H1 (cell line): Measurements from ENCODE around the gene PSMC3. TPM values are rescaled to one million over a fixed set of nuclear protein-coding genes. Genes with fewer than 3 reads are reported as not detected.
A peak's percentile ranks its signal among the peaks of the same experiment; 100 is the strongest.

Experiments
- CTCF ChIA-PET: fragments of 300-600 bp; sonication (Branson Sonifier 250); formaldehyde crosslinking; loops from one replicate; lab custom pipeline; 2021; ENCODE audit not compliant: partially characterized antibody; lab: Charles Lee
- POLR2A ChIA-PET: fragments of 300-600 bp; sonication (Branson Sonifier 250); formaldehyde crosslinking; loops from one replicate; lab custom pipeline; 2021; ENCODE audit warnings: inconsistent platforms; ENCODE audit not compliant: partially characterized antibody; lab: Charles Lee
- DNase-seq, 2 experiments: peaks; one replicate each; pipeline versions ENCODE4 v3.0.0 to v3.0.0-alpha.2; 2010 to 2022; ENCODE audit warnings: low spot score in 2 of 2, low read depth in 1 of 2, mixed read lengths in 1 of 2
- FAIRE-seq: peaks from 2 replicates; lab custom pipeline; 2011; peaks lifted over from hg19 to GRCh38; lab: Jason Lieb, UNC
- H2AFZ ChIP-seq: 2 replicates; pipeline ENCODE4 v1.8.1; 2012; ENCODE audit warnings: low read length, inconsistent platforms
- H2AK5ac ChIP-seq: 2 replicates; pipeline ENCODE4 v1.6.1; 2013; ENCODE audit warnings: low read depth, low read length
- H2BK120ac ChIP-seq: replicated peaks from 2 replicates; pipeline ENCODE3; 2013; ENCODE audit warnings: low read depth, low read length, inconsistent platforms
- H2BK12ac ChIP-seq: 2 replicates; pipeline ENCODE4 v1.6.1; 2013; ENCODE audit warnings: low read depth, low read length
- H2BK15ac ChIP-seq: 2 replicates; pipeline ENCODE4 v1.6.1; 2013; ENCODE audit warnings: low read length
- H2BK20ac ChIP-seq: 2 replicates; pipeline ENCODE4 v1.6.1; 2013; ENCODE audit warnings: low read length
- H2BK5ac ChIP-seq: 2 replicates; pipeline ENCODE4 v1.6.1; 2013; ENCODE audit warnings: low read depth, low read length
- H3K14ac ChIP-seq: 2 replicates; pipeline ENCODE4 v1.6.1; 2013; ENCODE audit warnings: inconsistent platforms; ENCODE audit not compliant: insufficient read length
- H3K18ac ChIP-seq: 2 replicates; pipeline ENCODE4 v1.6.1; 2013; ENCODE audit warnings: low read length; ENCODE audit errors: extremely low read depth
- H3K23ac ChIP-seq: 2 replicates; pipeline ENCODE4 v1.6.1; 2013; ENCODE audit warnings: inconsistent platforms; ENCODE audit not compliant: insufficient read length
- H3K23me2 ChIP-seq: 2 replicates; pipeline ENCODE4 v1.6.1; 2013; ENCODE audit warnings: low read depth, low read length
- H3K27ac ChIP-seq: 2 replicates; pipeline ENCODE4 v1.6.1; 2011; ENCODE audit warnings: low read depth, low read length, inconsistent platforms
- H3K27me3 ChIP-seq, 4 experiments: replicated peaks in 1 of 4; 1 replicate in 1 of 4; 2 replicates in 3 of 4; pipeline versions ENCODE4 v1.6.1 to v1.8.1; 2011 to 2013; ENCODE audit warnings: low read length in 3 of 4, mild to moderate bottlenecking in 3 of 4, inconsistent platforms in 2 of 4, mixed read lengths in 2 of 4, moderate library complexity in 1 of 4; ENCODE audit not compliant: control insufficient read depth in 3 of 4, insufficient read depth in 3 of 4; ENCODE audit errors: extremely low read depth in 1 of 4
- H3K36me3 ChIP-seq, 4 experiments: 2 replicates each; pipeline versions ENCODE4 v1.6.1 to v1.8.1; 2011 to 2013; ENCODE audit warnings: mild to moderate bottlenecking in 4 of 4, low read length in 3 of 4, moderate library complexity in 2 of 4, control low read depth in 1 of 4, inconsistent platforms in 1 of 4; ENCODE audit not compliant: insufficient read depth in 4 of 4, control insufficient read depth in 2 of 4
- H3K4ac ChIP-seq: replicated peaks from 2 replicates; pipeline ENCODE3; 2013; ENCODE audit warnings: low read length, low read depth, mixed read lengths, inconsistent platforms; ENCODE audit not compliant: insufficient read length
- H3K4me1 ChIP-seq, 4 experiments: replicated peaks in 1 of 4; 1 replicate in 1 of 4; 2 replicates in 3 of 4; pipeline versions ENCODE4 v1.6.1 to v1.8.1; 2011 to 2013; ENCODE audit warnings: low read length in 3 of 4, inconsistent platforms in 2 of 4, mixed read lengths in 1 of 4; ENCODE audit not compliant: insufficient read depth in 4 of 4, control insufficient read depth in 3 of 4
- H3K4me2 ChIP-seq, 2 experiments: 2 replicates each; pipeline versions ENCODE4 v1.6.1 to v1.8.1; 2011 to 2013; ENCODE audit warnings: low read depth in 2 of 2, low read length in 2 of 2, control low read depth in 1 of 2, inconsistent platforms in 1 of 2, mild to moderate bottlenecking in 1 of 2; ENCODE audit not compliant: insufficient read depth in 1 of 2
- H3K4me3 ChIP-seq, 4 experiments: fragments of 200-600, 300-600 bp in 1 of 4; sonication (generic), shearing (Covaris generic), sonication (Bioruptor Twin) in 1 of 4; 2 replicates each; pipeline versions ENCODE4 v1.5.1 to v1.8.1; 2011 to 2016; ENCODE audit warnings: low read length in 4 of 4, low read depth in 3 of 4, control low read depth in 2 of 4, inconsistent platforms in 2 of 4, mild to moderate bottlenecking in 2 of 4, mixed read lengths in 1 of 4, moderate library complexity in 1 of 4; ENCODE audit not compliant: insufficient read depth in 2 of 4; ENCODE audit errors: extremely low read depth in 1 of 4
- H3K56ac ChIP-seq: replicated peaks from 2 replicates; pipeline ENCODE3; 2013; ENCODE audit warnings: low read depth, mild to moderate bottlenecking, mixed read lengths, low read length, inconsistent platforms; ENCODE audit not compliant: insufficient read length
- H3K79me1 ChIP-seq: 2 replicates; pipeline ENCODE4 v1.6.1; 2013; ENCODE audit warnings: low read depth, low read length, control low read depth
- H3K79me2 ChIP-seq, 2 experiments: 2 replicates each; pipeline versions ENCODE4 v1.6.1 to v1.8.1; 2012 to 2013; ENCODE audit warnings: low read length in 2 of 2, mild to moderate bottlenecking in 2 of 2, inconsistent platforms in 1 of 2; ENCODE audit not compliant: insufficient read depth in 2 of 2, control insufficient read depth in 1 of 2
- H3K9ac ChIP-seq, 4 experiments: replicated peaks in 1 of 4; 1 replicate in 1 of 4; 2 replicates in 3 of 4; pipeline versions ENCODE4 v1.6.1 to v1.8.1; 2011 to 2013; ENCODE audit warnings: low read depth in 3 of 4, low read length in 3 of 4, control low read depth in 2 of 4, mild to moderate bottlenecking in 2 of 4, moderate library complexity in 2 of 4, inconsistent platforms in 1 of 4; ENCODE audit errors: extremely low read depth in 1 of 4
- H3K9me3 ChIP-seq, 2 experiments: 2 replicates each; pipeline versions ENCODE4 v1.6.1 to v1.8.1; 2012 to 2013; ENCODE audit warnings: mild to moderate bottlenecking in 2 of 2, moderate library complexity in 2 of 2, control low read depth in 1 of 2, inconsistent platforms in 1 of 2, low read depth in 1 of 2, low read length in 1 of 2, mixed read lengths in 1 of 2; ENCODE audit not compliant: insufficient read depth in 2 of 2
- H4K20me1 ChIP-seq, 2 experiments: replicated peaks in 1 of 2; 2 replicates each; pipeline versions ENCODE3 to v1.8.1; 2011 to 2013; ENCODE audit warnings: inconsistent platforms in 2 of 2, low read length in 2 of 2, mild to moderate bottlenecking in 1 of 2; ENCODE audit not compliant: insufficient read depth in 2 of 2, control insufficient read depth in 1 of 2
- H4K5ac ChIP-seq: 2 replicates; pipeline ENCODE4 v1.6.1; 2013; ENCODE audit warnings: low read length, low read depth, mixed read lengths, inconsistent platforms; ENCODE audit not compliant: insufficient read length
- H4K8ac ChIP-seq: 2 replicates; pipeline ENCODE4 v1.8.0; 2013; ENCODE audit warnings: mild to moderate bottlenecking, moderate library complexity, low read length, inconsistent platforms; ENCODE audit not compliant: insufficient read depth; ENCODE audit errors: extremely low read depth
- H4K91ac ChIP-seq: replicated peaks from 2 replicates; pipeline ENCODE3; 2013; ENCODE audit warnings: low read length, mixed read lengths, inconsistent platforms; ENCODE audit not compliant: insufficient read length
- BRCA1 ChIP-seq: IDR thresholded peaks from 2 replicates; pipeline ENCODE4 v1.6.1; 2012; ENCODE audit warnings: low read depth, low read length, improper control_type of control experiment
- NANOG ChIP-seq: IDR thresholded peaks from 2 replicates; pipeline ENCODE4 v1.6.1; 2011; ENCODE audit warnings: low read length, low read depth, mild to moderate bottlenecking, inconsistent platforms; ENCODE audit not compliant: insufficient read depth, poor library complexity, severe bottlenecking
- WGBS, 2 experiments: shearing (Covaris generic) in 1 of 2; methylation state at CpG; one replicate each; pipeline versions ENCODE4 v1.1.6 to v1.1.7; 2013 to 2015; ENCODE audit warnings: low lambda C conversion rate in 2 of 2, mixed read lengths in 2 of 2, inconsistent platforms in 1 of 2, low coverage in 1 of 2, missing lambda C conversion rate in 1 of 2; ENCODE audit not compliant: insufficient replicate concordance in 2 of 2, insufficient coverage in 1 of 2, insufficient read length in 1 of 2; ENCODE audit errors: extremely low coverage in 1 of 2, missing lambda C conversion rate in 1 of 2; 5-methylcytosine and 5-hydroxymethylcytosine counted together
- polyA plus RNA-seq, 7 experiments: library from polyadenylated mRNA; depleted of rRNA in 3 of 7; stranded (reverse) in 5 of 7; unstranded in 2 of 7; fragments of >200 nt in 5 of 7; fragments of 200-250 nt in 2 of 7; gene quantifications; 1 replicate in 5 of 7; 2 replicates in 1 of 7; 4 replicates in 1 of 7; pipeline versions ENCODE4 v1.2.1 to v1.2.3, GENCODE V29; 2011 to 2013; ENCODE audit warnings: missing spikeins in 2 of 7, mixed read lengths in 2 of 7
- total RNA-seq: library from RNA; stranded (reverse); fragmentation: NEBNext Ultra II Directional; extraction: Animal tissue kit (Norgen Biotek cat#: 25700); gene quantifications from 2 replicates; pipeline ENCODE4 v1.2.1, GENCODE V29; 2021

The PSMC3 gene
- total and polyA plus RNA-seq, 2 of the 8 experiments (the other 6 are each of a cell fraction or from before 2014, with no cell fraction given): 105 to 160 TPM

DNA sequence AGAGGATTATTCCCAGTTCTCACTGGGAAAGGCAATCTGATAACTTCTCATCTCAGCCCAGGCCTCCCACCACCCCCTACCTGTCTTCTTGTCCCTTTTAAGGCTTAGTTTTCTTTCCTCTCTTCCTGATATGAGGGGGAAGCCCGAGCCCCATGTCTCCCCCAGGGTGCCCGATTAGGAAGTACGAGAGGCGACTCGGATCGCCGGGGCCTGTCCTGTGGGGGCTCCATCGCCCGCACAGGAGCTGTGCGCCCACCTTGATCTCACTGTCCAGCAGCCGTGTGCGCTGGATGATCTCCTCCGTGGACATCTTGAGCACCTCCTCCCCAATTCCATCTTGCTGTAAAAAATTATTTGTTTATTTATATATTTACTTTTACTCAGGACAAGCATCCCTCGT lies 628 bp downstream of the PSMC3 start:
- Histone ChIP-seq H3K79me2 (peaks cover 0 to 12% of the 10 kb centered on the region in 2 experiments; a peak in 2 of 4 replicates), H3K27ac (peak overlapping the region; percentile 98), H2BK12ac (peak overlapping the region; percentile 99; the same call in 1 of the 2 replicates), H4K91ac (no peak overlapping the region), H2AFZ (peak overlapping the region; percentile 99; the same call in 1 of the 2 replicates), H2BK20ac (no peak overlapping the region), H3K23ac (no peak overlapping the region), H3K9ac (peak overlapping the region; percentile 85 to 96 (median 91)), H4K20me1 (peaks cover 0 to 4% of the 10 kb centered on the region in 2 experiments), H2BK15ac (no peak overlapping the region), H3K56ac (no peak overlapping the region), H3K18ac (no peak overlapping the region), H3K79me1 (peaks cover 14% of the 10 kb centered on the region), H3K4me1 (peaks cover 0 to 6% (median 0%) of the 10 kb centered on the region in 4 experiments; a peak in 3 of 7 replicates), H3K4me3 (peak overlapping the region; percentile 87 to 99 (median 96)), H4K8ac (peak overlapping the region; percentile 99; the same call in 1 of the 2 replicates), H2BK120ac (no peak overlapping the region), H4K5ac (no peak overlapping the region), H3K14ac (no peak overlapping the region), H3K9me3 (no peaks in the 10 kb centered on the region), H2AK5ac (no peak overlapping the region), H3K4me2 (peak overlapping the region; percentile 72 to 75), H3K4ac (no peak overlapping the region), H3K27me3 (no peaks in the 10 kb centered on the region), H3K36me3 (peaks cover 14 to 35% (median 30%) of the 10 kb centered on the region in 4 experiments), H2BK5ac (peak overlapping the region; percentile 98), H3K23me2 (no peaks in the 10 kb centered on the region; the same call in 1 of the 2 replicates)
- CTCF ChIA-PET: interaction anchor here (1.2 to 5.7 kb wide), 6 partner anchors 14 to 192 kb away, joined by 3 to 59 read pairs (median 4); partner anchors contain the start of gene SLC39A13
- WGBS, 2 experiments: 5% methylated on average over 13 of the region's 14 CpGs; no CpG with 5 or more reads in 1 of the 2 experiments
- FAIRE-seq (no peak), DNase-seq (no peak)
- POLR2A ChIA-PET: interaction anchor here (0.6 to 8.2 kb wide), 10 partner anchors 10 to 204 kb away, joined by 3 to 140 read pairs (median 4); partner anchors contain the start of genes ACP2, PTPMT1, RAPSN and SLC39A13
- no peak for TF ChIP-seq BRCA1
- no peak for TF ChIP-seq NANOG
